ENCODE measurements around the gene LUC7L3.

The LUC7L3 gene

GRCh38 chr17:50758524-50758923, 39.1 kb downstream of the LUC7L3 start (continued):
- no peak for TF ChIP-seq GLI2 (tag by site-specific recombination; IDR thresholded peaks at IDR 0.05; ENCODE audit: borderline replicate concordance, low read depth)
- TF ChIP-seq TRIM28 (IDR thresholded peaks at IDR 0.05; ENCODE audit: borderline replicate concordance, low read length): no peak
- TF ChIP-seq ZNF704 (tag by site-specific recombination; IDR thresholded peaks at IDR 0.05): no peak

- Histone ChIP-seq H3K4me3 (ENCODE audit: low read depth, low read length) (no peak overlapping the region), H3K4me1 (ENCODE audit: control insufficient read depth, insufficient read depth, low read length) (peaks cover 5% of the 10 kb centered on the region), H3K36me3 (ENCODE audit: control insufficient read depth in 2 of 2, insufficient read depth in 1 of 2, low read length in 2 of 2) (peaks cover 13 to 19% of the 10 kb centered on the region in 2 experiments; a peak in 2 of 3 replicates), H3K27ac (ENCODE audit: extremely low read depth, low read depth, low read length) (no peak overlapping the region), H3K9me3 (ENCODE audit: control insufficient read depth, insufficient read depth, low read depth, low read length) (no peaks in the 10 kb centered on the region)
- CTCF ChIA-PET: interaction anchor here (0.7 to 3.4 kb wide), 3 partner anchors 21 to 209 kb away, joined by 3 to 11 read pairs (median 3); no protein-coding TSS in a partner anchor
- POLR2A ChIA-PET: interaction anchor here (0.6 kb wide), 2 partner anchors 53 to 210 kb away, joined by 3 to 4 read pairs; no protein-coding TSS in a partner anchor
- TF ChIP-seq ZNF626 (tag by site-specific recombination; IDR thresholded peaks at IDR 0.05) (no peak), ZNF121 (tag by site-specific recombination; IDR thresholded peaks at IDR 0.05) (peak; percentile 25; the same call in 1 of the 2 replicates), ZNF391 (tag by site-specific recombination; IDR thresholded peaks at IDR 0.05; ENCODE audit: borderline replicate concordance, low read depth) (no peak), ZFHX2 (tag by site-specific recombination; conservative IDR thresholded peaks at IDR 0.05) (no peak), PRDM10 (tag by site-specific recombination; IDR thresholded peaks at IDR 0.05) (0 out of 2 replicates have a peak, but pooled peaks have one; percentile 23), ZNF585B (tag by site-specific recombination; IDR thresholded peaks at IDR 0.05) (no peak), PRDM6 (tag by site-specific recombination; IDR thresholded peaks at IDR 0.05) (no peak), SCRT2 (tag by site-specific recombination; IDR thresholded peaks at IDR 0.05) (peak; percentile 63), WT1 (tag by site-specific recombination; IDR thresholded peaks at IDR 0.05) (peak; percentile 60; the same call in 1 of the 2 replicates), ZNF211 (tag by site-specific recombination; IDR thresholded peaks at IDR 0.05; ENCODE audit: low read depth) (no peak), ZNF610 (tag by site-specific recombination; IDR thresholded peaks at IDR 0.05; ENCODE audit: borderline replicate concordance) (no peak), ZNF561 (tag by site-specific recombination; IDR thresholded peaks at IDR 0.05; ENCODE audit: borderline replicate concordance) (no peak), ZFP69B (tag by site-specific recombination; IDR thresholded peaks at IDR 0.05) (no peak), ZSCAN4 (tag by site-specific recombination; IDR thresholded peaks at IDR 0.05) (no peak)
Observed at GRCh38 chr17:50758989-50759544, 39.7 kb downstream of the LUC7L3 start.
